ENCODE measurements around the gene CARD9.
"Not testable (repeated sequence)": the region's sequence is repeated elsewhere in the genome, so short reads cannot be mapped to it uniquely, and the experiment has no call there.

Gene CARD9, protein sequence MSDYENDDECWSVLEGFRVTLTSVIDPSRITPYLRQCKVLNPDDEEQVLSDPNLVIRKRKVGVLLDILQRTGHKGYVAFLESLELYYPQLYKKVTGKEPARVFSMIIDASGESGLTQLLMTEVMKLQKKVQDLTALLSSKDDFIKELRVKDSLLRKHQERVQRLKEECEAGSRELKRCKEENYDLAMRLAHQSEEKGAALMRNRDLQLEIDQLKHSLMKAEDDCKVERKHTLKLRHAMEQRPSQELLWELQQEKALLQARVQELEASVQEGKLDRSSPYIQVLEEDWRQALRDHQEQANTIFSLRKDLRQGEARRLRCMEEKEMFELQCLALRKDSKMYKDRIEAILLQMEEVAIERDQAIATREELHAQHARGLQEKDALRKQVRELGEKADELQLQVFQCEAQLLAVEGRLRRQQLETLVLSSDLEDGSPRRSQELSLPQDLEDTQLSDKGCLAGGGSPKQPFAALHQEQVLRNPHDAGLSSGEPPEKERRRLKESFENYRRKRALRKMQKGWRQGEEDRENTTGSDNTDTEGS

DNA sequence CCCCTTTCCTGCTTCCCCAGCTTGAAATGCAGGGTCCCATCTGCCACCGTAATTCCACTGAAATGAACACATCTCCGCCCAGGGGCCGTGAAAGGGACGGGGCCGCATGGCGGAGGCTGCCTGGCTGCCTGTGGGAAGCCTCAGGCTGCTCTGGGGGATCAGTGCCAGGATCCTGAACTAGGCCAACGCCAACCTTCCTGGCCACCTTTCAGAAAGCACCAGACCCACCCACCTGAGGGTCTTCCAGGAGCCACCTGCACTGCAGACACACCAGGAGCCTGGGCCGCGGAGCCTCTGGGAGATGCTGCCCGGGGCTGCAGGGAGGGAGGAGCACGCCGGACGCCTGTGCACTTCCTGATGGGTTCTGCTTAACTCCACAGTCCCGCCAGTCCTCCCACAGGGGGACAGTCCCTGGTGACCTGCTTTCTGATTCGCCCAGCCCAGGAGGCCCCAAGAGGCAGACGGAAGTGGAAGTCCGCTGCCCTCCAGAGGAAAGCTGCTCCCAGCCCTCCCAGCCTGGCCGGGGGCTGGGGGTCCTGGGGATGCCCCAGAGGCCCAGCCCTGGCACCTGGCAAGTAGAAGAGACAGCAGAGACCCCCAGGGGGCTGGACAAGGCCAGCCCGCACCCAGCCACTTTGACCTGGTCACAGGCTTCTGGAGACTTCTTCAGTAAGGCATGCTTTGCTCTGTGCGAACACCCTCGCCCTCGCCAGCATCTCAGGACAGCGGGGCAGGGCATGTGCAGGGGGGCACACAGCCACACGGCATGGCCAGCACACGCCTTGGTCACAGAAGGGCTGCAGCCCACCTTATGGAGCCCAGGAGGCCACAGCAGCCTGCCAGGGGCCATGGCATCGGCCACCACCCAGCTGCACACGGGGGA, at the start of gene CARD9:
Gene CARD9, minus strand, starts transcription at position 370 of the 883 bp plus-strand sequence. CDS start 1,591 bp downstream, outside the sequence.
- peak; percentile 42 for DNase-seq
- in situ Hi-C loops (cut with MboI; ENCODE audit: low pct_unique_long_range_greater_than_20kb, low sequenced_read_pairs) = no loop called here

DNA sequence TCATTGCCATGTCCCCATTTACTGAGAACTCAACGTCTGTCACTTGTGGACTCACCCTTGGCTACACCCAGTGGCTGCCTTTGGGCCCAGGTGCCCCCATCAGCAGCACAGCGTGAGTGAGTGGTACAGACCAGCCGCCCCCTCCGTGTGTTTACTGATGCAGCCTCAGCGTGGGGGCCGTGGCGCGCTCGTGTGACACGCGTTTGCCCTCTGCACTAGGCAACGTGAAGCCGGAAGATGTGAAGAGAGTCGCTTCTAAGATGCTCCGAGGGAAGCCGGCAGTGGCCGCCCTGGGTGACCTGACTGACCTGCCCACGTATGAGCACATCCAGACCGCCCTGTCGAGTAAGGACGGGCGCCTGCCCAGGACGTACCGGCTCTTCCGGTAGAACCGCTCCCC, 49.4 kb upstream of the CARD9 start:
- DNase-seq = no peak
- in situ Hi-C loops (cut with MboI; ENCODE audit: low pct_unique_long_range_greater_than_20kb, low sequenced_read_pairs) = no loop called here

DNA sequence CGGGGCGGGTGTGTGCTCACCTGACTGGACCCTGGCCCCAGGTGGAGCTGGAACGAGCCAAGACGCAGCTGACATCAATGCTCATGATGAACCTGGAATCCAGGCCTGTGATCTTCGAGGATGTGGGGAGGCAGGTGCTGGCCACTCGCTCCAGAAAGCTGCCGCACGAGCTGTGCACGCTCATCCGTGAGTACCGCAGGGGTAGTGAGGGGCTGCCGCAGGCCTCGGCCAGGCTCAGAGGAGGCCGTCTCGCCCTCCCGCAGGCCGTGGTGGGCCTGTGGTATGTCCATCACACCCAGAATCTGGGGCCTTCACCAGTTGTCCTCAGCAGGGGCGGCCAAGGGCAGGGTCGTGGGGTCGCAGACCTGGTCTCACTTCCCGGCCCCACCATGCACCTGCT, 48.3 kb upstream of the CARD9 start:
- DNase-seq = no peak
- in situ Hi-C loops (cut with MboI; ENCODE audit: low pct_unique_long_range_greater_than_20kb, low sequenced_read_pairs) = no loop called here

DNA sequence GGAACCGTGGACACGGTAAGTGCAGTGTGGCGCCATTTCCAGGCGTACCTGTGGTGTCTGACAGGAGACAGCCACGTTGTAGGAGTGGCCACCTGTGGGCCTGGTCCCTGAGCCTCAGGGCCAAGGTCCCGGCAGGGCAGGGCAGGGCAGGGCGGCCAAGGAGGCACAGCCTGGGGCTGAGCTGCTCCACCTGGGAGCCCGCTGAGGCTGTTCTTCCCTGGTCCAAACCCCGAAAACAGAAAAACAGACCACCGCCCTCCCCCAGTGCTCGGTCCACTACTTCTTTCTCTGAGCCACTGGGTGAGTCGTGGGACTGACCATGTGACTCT, 45.6 kb upstream of the CARD9 start:
- in situ Hi-C loops (cut with MboI; ENCODE audit: low pct_unique_long_range_greater_than_20kb, low sequenced_read_pairs) = no loop called here
- no peak for DNase-seq

DNA sequence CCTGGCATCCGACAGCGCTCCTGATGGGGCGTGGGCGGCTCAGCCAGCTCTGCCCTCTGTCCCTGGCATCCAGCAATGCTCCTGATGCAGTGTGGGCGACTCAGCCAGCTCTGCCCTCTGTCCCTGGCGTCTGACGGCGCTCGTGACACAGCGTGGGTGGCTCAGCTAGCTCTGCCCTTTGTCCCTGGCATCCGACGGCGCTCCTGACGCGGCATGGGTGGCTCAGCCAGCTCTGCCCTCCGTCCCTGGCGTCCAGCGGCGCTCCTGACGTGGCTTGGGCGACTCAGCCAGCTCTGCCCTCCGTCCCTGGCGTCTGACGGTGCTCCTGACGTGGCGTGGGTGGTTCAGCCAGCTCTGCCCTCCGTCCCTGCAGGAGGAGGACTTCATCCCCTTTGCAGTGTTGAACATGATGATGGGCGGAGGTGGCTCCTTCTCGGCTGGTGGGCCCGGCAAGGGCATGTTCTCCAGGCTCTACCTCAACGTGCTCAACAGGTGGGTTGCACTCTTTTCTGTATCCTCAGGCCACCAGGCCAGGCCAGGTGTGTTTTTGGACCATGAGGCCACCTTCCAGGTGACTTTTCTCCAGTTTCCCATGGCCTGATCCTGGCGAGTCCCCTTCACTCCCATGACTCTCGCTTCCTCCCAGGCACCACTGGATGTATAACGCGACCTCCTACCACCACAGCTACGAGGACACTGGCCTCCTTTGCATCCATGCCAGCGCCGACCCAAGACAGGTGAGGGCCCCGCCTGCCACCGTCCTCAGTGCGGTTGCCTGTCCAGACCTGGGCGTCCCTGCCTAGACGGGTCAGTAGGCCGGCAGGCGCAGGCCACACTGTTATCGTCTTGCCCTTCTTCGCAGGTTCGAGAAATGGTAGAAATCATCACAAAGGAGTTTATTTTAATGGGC, 45.0 kb upstream of the CARD9 start:
- no peak for DNase-seq
- in situ Hi-C loops (cut with MboI; ENCODE audit: low pct_unique_long_range_greater_than_20kb, low sequenced_read_pairs) = no loop called here

DNA sequence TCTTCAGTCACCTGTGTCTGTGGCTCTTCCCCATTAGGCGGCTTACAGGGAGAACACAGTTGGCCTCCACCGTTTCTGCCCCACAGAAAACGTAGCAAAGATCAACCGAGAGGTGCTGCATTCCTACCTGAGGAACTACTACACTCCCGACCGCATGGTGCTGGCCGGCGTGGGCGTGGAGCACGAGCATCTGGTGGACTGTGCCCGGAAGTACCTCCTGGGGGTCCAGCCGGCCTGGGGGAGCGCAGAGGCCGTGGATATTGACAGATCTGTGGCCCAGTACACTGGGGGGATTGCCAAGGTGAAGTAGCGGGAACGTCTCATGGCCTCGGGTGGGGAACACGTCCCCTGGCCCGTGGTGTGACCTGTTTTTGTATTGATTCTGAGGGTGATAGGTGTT, 43.4 kb upstream of the CARD9 start:
- in situ Hi-C loops (cut with MboI; ENCODE audit: low pct_unique_long_range_greater_than_20kb, low sequenced_read_pairs) = no loop called here
- no peak for DNase-seq

DNA sequence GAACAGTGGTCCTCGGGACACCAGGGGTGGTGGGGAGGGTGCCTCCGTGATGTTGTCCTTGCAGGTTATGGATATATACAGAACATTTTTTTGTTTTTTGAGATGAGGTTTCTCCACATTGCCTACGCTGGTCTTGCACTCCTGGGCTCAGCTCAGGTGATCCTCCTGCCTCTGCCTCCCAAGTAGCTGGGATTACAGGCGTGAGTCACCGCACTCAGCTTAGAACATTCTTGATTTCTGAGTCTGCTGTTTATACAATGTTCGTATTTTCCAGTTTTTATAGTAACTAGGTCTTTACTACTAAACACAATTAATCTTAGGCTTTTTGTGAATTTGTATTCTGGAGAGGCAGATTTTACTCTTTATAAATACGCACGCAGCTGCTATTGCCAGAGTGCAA, 43.0 kb upstream of the CARD9 start:
- no peak for DNase-seq
- in situ Hi-C loops (cut with MboI; ENCODE audit: low pct_unique_long_range_greater_than_20kb, low sequenced_read_pairs) = no loop called here

DNA sequence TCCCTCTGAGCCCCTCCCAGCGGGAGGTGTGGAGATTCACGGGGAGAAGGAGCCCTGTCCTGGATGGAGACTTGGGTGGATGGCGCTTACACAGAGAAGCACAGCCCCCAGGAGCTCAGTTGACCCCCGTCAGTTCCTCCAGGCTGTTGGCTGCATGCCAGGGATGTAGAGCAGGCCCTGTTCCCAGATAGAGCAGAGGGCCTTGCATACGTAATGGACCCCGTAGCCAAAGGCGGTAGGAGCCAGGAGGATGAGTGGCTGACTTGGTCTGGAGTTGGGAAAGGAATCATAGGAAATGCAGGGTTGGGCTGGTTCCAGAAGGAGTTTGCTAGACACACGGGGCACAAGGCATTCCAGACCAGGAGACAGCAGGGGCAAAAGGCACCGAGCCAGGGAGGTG, 39.5 kb upstream of the CARD9 start:
- DNase-seq = no peak
- in situ Hi-C loops (cut with MboI; ENCODE audit: low pct_unique_long_range_greater_than_20kb, low sequenced_read_pairs) = no loop called here

DNA sequence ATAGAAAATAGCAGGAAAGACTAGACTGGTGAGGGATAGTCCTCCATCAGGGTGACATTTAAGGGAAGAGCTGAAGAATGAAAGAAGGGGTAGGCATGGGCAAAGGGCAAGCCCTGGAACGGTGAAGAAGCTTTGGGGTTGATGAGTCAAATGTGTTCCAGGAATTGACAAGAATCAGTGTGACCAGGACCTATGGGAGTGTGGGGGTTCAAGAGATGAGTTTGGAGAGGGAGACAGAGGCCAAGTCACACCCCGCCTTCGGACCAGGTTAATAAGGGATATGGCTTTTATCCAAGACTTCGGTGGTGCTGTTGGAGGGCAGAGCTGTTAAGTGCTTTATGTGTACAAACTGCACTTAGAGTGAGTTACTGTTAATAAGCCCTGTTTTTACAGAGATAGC, 37.9 kb upstream of the CARD9 start:
- DNase-seq = no peak
- in situ Hi-C loops (cut with MboI; ENCODE audit: low pct_unique_long_range_greater_than_20kb, low sequenced_read_pairs) = no loop called here

DNA sequence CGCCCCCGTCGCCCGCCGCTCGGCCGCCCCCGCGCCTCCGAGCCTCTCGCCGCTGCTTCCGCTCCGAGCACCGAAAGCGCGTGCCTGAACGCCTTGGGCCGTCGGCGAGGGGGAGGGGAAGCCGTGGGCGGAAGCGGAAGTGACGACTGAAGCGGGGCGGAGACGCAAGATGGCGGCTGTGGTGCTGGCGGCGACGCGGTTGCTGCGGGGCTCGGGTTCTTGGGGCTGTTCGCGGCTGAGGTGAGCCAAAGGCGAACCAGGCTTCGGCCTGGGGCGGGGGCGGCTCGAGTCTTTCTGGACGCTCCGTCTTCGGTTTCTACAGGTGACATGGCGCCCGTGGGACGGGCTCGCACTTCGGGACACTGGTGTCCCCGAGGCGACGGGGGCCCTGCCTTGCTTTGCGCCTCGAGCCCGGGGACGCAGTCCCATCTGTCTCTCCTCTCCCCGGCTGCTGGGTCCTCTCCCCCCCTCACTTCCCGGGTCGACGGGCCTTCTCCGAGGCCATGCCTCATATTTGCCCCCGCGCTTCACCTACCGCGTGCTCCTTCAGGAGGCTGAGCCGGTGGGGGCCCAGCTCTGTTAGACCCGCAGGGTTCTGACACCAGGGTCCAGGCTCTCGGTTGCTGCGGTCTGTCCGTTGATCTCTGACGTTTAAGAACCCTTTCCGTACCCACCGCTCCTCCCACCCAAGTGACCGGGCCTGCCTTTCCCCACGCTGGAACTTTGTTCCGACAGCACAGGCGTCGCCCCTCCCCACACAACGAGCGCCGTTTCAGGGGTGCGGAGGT, 37.2 kb upstream of the CARD9 start, which contains the start of the genes ENTR1 and PMPCA:
Gene ENTR1, minus strand, starts transcription at position 115 of the 788 bp plus-strand sequence. CDS start 217 bp downstream, outside the sequence.
Gene PMPCA, plus strand, starts transcription at position 159 of the 788 bp plus-strand sequence. Its CDS starts 11 bp downstream, at position 170.
- in situ Hi-C loops (cut with MboI; ENCODE audit: low pct_unique_long_range_greater_than_20kb, low sequenced_read_pairs) = no loop called here
- peak; percentile 88 for DNase-seq

DNA sequence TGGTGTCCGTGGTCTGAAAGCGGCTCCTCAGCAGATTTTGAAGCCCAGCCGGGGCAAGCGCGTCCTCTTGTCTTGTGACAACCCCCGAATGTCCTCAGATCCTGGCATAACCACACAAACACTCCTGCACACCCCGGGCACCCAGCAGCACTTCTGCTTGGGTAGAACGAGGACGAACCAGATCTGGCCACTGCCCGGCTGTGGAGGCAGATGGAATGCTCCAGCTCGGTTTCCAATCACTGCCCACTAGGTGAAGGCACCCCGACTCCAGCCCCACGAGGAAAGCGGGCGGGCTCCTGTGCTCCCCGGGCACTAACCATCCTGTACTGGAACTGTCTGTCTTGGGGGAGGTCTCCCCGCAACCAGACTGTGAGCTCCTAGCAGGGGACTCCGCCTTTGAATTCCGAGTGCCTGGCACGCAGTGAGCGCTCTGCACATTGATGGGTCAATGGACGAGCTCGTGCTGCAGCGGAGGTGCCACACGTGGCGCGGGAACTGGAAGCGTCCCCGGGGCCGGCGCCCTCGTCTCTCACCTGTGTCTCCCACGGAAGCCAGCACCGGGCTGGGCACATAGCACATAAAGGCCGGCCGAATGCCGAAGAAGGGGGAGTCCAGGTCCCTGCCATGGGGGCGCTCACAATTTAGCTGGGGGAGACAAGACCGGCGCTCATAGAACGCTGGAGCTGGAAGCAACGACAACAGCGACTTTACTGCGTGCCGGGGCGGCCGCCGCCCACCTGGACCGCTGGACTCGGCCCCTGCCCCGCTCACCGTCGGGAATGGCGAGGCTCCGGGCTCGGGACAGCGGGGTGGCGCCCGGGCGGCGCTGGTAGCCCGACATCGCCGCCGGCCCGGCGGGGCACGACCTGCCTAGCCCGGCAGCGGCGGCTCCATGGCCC, 36.3 kb upstream of the CARD9 start:
- in situ Hi-C loops (cut with MboI; ENCODE audit: low pct_unique_long_range_greater_than_20kb, low sequenced_read_pairs) = no loop called here
- DNase-seq = peak; percentile 36

DNA sequence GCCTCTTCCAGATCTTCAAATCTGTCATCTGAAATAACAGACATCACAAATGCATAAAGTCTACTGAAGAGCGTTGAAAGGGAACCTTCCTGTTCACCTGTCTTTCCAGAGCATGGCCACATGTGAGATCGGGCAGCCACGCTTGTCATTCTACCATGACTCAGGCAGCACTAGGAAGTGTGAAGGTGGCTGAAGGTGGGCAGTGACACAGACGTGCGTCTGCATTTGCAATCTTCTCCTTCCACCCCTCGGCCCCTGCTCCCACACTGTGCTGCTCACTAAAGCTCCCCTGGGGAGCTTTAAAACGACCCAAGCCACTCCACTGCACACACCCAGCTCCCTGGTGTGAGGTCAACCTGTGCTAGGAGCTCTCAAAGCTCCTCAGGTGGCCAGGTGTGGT, 34.4 kb upstream of the CARD9 start:
- DNase-seq = no peak

DNA sequence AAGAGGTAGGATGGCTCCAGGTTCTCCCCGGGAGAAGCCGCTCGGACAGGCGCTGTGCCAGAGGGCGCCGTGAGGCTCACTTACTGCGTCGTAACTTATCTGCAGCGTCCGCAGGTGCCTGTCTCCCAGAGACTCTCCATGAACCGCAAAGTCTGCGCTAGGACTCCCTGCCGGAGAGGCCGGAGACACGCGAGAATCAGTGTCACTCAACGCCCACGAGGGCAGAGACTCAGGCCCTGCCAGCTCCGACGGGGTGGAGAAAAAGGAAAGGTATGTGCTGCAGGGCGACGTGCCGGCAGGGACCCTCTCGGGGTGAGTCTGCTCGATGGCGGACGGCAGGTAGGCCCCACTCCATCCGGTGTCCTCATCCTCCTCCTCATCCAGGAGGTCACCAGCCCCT, 33.6 kb upstream of the CARD9 start:
- DNase-seq; in situ Hi-C loops (cut with MboI; ENCODE audit: low pct_unique_long_range_greater_than_20kb, low sequenced_read_pairs): not testable (repeated sequence)

More for the DNA sequence above, 34.4 kb upstream of the CARD9 start:
- in situ Hi-C loops (cut with MboI; ENCODE audit: low pct_unique_long_range_greater_than_20kb, low sequenced_read_pairs) = no loop called here

DNA sequence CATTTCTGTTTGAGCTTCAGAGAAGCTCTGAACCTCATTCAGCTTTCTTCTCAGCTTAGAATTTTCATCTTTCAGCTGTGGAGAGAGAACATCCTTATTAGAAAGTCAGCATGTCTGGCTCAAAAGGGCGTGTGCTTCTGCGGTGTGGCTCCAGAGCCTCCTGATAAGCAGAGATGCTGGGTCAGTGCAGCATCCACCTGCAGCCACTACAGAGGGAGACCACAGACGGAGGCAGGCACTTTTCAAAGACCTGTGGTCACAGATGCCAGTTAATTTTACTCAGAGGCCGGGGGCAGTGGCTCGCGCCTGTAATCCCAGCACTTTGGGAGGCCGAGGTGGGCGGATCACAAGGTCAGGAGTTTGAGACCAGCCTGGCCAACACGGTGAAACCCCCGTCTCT, 32.4 kb upstream of the CARD9 start:
- DNase-seq; in situ Hi-C loops (cut with MboI; ENCODE audit: low pct_unique_long_range_greater_than_20kb, low sequenced_read_pairs): not testable (repeated sequence)

DNA sequence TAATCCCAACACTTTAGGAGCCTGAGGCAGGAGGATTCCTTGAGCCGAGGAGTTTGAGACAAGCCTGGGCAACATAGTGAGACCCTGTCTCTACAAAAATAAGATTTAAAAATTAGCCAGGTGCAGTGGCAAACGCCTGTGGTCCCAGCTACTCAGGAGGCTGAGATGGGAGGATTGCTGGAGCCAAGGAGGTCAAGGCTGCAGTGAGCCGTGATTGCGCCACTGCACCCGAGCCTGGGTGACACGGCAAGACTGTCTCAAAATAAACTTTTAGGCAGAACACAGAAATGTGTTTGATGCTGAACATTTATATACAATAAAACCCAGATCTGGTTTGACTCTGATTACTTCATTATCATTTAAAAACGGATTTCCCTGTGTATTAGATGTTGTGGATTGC, 32.0 kb upstream of the CARD9 start:
- in situ Hi-C loops (cut with MboI; ENCODE audit: low pct_unique_long_range_greater_than_20kb, low sequenced_read_pairs) = no loop called here
- no peak for DNase-seq

DNA sequence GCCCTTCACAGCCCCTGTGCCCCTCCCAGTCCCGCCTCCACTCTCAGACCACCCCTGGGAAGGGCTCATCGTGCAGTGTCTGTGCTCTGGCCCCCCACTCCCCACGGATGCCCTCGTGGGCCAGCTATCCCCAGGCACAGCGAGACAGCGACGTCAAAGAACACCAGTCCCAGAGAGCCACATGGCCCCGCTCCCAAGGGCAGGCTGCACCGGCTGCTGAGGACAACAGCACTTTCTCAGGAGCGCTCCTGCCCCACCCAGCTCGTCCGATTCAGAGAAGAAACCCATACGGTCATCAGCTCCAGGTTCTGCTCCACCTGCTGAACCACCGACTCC, 31.3 kb upstream of the CARD9 start:
- in situ Hi-C loops (cut with MboI; ENCODE audit: low pct_unique_long_range_greater_than_20kb, low sequenced_read_pairs) = no loop called here
- no peak for DNase-seq
